ENCODE measurements around the gene CDYL.
"Not testable (repeated sequence)": the region's sequence is repeated elsewhere in the genome, so short reads cannot be mapped to it uniquely, and the experiment has no call there.

CDYL gene

DNA sequence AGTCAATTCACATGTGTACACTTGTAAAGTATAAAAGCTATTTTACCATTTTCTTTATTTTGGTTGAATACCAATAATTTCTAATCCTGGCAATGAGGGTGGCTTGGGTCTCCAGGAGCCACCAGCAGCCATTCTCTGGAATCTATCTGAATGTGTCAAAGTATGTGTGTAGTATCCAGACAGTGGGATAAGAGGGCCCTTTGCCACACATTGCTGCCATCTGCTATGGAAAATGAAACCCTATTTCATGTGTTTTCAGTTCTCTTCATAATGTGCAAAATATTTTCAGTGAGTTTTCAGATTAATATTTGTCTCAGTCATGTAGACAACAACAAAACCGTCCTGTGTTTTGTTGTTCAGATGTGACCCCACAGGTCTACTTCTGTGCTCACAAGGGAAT is 46.3 kb downstream of the CDYL start:
- Histone ChIP-seq H3K27ac (no peak overlapping the region), H3K4me3 (no peak overlapping the region), H3K27me3 (no peaks in the 10 kb centered on the region), H3K36me3 (peaks cover 59% of the 10 kb centered on the region), H4K20me1 (peaks cover 91% of the 10 kb centered on the region), H3K4me2 (no peak overlapping the region), H3K9ac (no peak overlapping the region), H3K9me3 (peaks cover 84% of the 10 kb centered on the region), H3K4me1 (no peaks in the 10 kb centered on the region)
- TF ChIP-seq Cebpa-rat (IDR thresholded peaks at IDR 0.05), result no peak

- Histone ChIP-seq H3K9me3 (peaks cover 74% of the 10 kb centered on the region), H4K20me1 (peaks cover 61% of the 10 kb centered on the region), H3K36me3 (peaks cover 31% of the 10 kb centered on the region), H3K4me1 (no peaks in the 10 kb centered on the region), H3K4me2 (no peak overlapping the region), H3K27ac (no peak overlapping the region), H3K27me3 (no peaks in the 10 kb centered on the region), H3K4me3 (no peak overlapping the region; the same call in 1 of the 2 replicates), H3K9ac (no peak overlapping the region)
- no peak for TF ChIP-seq Cebpa-rat (IDR thresholded peaks at IDR 0.05)
Measured at GRCh38 chr6:4828187-4828698, 52.0 kb downstream of the CDYL start.

DNA sequence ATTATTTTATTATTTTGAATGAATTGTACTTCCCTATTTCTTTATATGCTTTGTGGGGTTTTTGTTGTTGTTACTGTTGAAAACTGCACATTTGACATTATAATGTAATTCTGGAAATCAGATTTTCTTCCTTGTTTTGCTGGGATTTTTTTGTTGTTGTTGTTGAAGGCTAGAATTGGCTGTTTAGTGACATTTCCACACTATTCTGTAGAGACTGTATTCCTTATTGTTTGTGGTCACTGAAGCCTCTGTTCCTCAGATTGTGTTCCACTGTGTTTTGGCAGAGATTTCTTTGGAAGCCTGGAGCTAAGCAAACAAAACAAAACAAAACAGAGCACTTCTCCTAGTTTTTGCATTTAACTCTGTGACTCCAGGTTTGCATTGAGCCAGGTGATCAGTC is 52.9 kb downstream of the CDYL start:
- TF ChIP-seq Cebpa-rat (IDR thresholded peaks at IDR 0.05), result no peak
- H3K36me3 ChIP-seq, result peaks cover 31% of the 10 kb centered on the region
- H3K4me3 ChIP-seq, result no peak overlapping the region
- no peak overlapping the region for H3K9ac ChIP-seq
- no peak overlapping the region for H3K27ac ChIP-seq
- H4K20me1 ChIP-seq, result peaks cover 53% of the 10 kb centered on the region
- H3K9me3 ChIP-seq, result peaks cover 67% of the 10 kb centered on the region
- no peaks in the 10 kb centered on the region for H3K27me3 ChIP-seq
- no peak overlapping the region for H3K4me2 ChIP-seq
- no peaks in the 10 kb centered on the region for H3K4me1 ChIP-seq

- H3K27me3 ChIP-seq, H3K9ac ChIP-seq, H3K4me2 ChIP-seq, H3K27ac ChIP-seq, H3K4me3 ChIP-seq, H3K4me1 ChIP-seq: not testable (repeated sequence)
- Histone ChIP-seq H4K20me1 (peaks cover 38% of the 10 kb centered on the region), H3K9me3 (peaks cover 60% of the 10 kb centered on the region), H3K36me3 (peaks cover 38% of the 10 kb centered on the region)
Measured at GRCh38 chr6:4835540-4835939, 59.3 kb downstream of the CDYL start.

- no peaks in the 10 kb centered on the region for H3K4me1 ChIP-seq
- H3K27ac ChIP-seq, result no peak overlapping the region
- peaks cover 46% of the 10 kb centered on the region for H3K36me3 ChIP-seq
- peaks cover 92% of the 10 kb centered on the region for H3K9me3 ChIP-seq
- H3K27me3 ChIP-seq, result no peaks in the 10 kb centered on the region
- H3K4me3 ChIP-seq, result no peak overlapping the region
- no peak overlapping the region for H3K4me2 ChIP-seq
- H3K9ac ChIP-seq, result no peak overlapping the region
- H4K20me1 ChIP-seq, result peaks cover 58% of the 10 kb centered on the region
- TF ChIP-seq Cebpa-rat (IDR thresholded peaks at IDR 0.05), result no peak
Measured at GRCh38 chr6:4840169-4840568, 64.0 kb downstream of the CDYL start.

- no peaks in the 10 kb centered on the region for H3K4me1 ChIP-seq
- no peak for TF ChIP-seq Cebpa-rat (IDR thresholded peaks at IDR 0.05)
- peaks cover 93% of the 10 kb centered on the region for H3K9me3 ChIP-seq
- H4K20me1 ChIP-seq, result peaks cover 66% of the 10 kb centered on the region
- peaks cover 31% of the 10 kb centered on the region for H3K36me3 ChIP-seq
- H3K4me2 ChIP-seq, result no peak overlapping the region
- H3K9ac ChIP-seq, result no peak overlapping the region
- no peak overlapping the region for H3K27ac ChIP-seq
- H3K4me3 ChIP-seq, result no peak overlapping the region
- H3K27me3 ChIP-seq, result no peaks in the 10 kb centered on the region
Measured at GRCh38 chr6:4844108-4844507, 67.9 kb downstream of the CDYL start.

DNA sequence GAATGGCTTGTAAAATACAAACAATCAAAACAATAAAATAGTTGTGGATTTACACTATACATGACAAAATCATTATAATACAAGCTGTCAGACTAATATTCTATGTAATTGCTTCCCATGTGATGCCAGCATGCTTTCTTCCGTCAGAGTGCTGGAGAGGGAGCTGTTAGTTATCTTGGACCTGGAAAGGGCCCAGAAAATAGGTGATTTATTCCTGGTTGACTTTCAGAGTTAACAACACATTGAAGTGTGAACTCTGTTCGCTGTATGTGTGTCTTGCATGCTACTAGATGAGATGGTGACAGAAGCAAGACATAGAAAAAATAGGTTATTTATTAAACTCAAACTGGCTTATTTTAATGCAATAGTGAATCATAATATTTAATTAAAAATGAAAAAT is 70.2 kb downstream of the CDYL start:
- no peaks in the 10 kb centered on the region for H3K4me1 ChIP-seq
- H3K9ac ChIP-seq, result no peak overlapping the region
- H3K4me2 ChIP-seq, result no peak overlapping the region
- no peak overlapping the region for H3K27ac ChIP-seq
- H3K36me3 ChIP-seq, result peaks cover 28% of the 10 kb centered on the region
- no peaks in the 10 kb centered on the region for H3K27me3 ChIP-seq
- peaks cover 65% of the 10 kb centered on the region for H4K20me1 ChIP-seq
- H3K4me3 ChIP-seq, result no peak overlapping the region
- TF ChIP-seq Cebpa-rat (IDR thresholded peaks at IDR 0.05), result no peak
- H3K9me3 ChIP-seq, result peaks cover 91% of the 10 kb centered on the region

GRCh38 chr6:4848382-4849068 is 72.3 kb downstream of the CDYL start:
- peaks cover 85% of the 10 kb centered on the region for H4K20me1 ChIP-seq
- peaks cover 37% of the 10 kb centered on the region for H3K36me3 ChIP-seq
- no peak overlapping the region for H3K4me3 ChIP-seq
- no peak for TF ChIP-seq Cebpa-rat (IDR thresholded peaks at IDR 0.05)
- H3K27ac ChIP-seq, result no peak overlapping the region
- no peaks in the 10 kb centered on the region for H3K4me1 ChIP-seq
- H3K27me3 ChIP-seq, result no peaks in the 10 kb centered on the region
- H3K9ac ChIP-seq, result no peak overlapping the region
- H3K9me3 ChIP-seq, result peaks cover 96% of the 10 kb centered on the region
- H3K4me2 ChIP-seq, result no peak overlapping the region

GRCh38 chr6:4849226-4850022 is 73.2 kb downstream of the CDYL start:
- no peak for TF ChIP-seq Cebpa-rat (IDR thresholded peaks at IDR 0.05)
- no peak overlapping the region for H3K4me2 ChIP-seq
- H3K27ac ChIP-seq, result no peak overlapping the region
- H3K4me1 ChIP-seq, result no peaks in the 10 kb centered on the region
- H3K4me3 ChIP-seq, result no peak overlapping the region
- H3K36me3 ChIP-seq, result peaks cover 37% of the 10 kb centered on the region
- peaks cover 85% of the 10 kb centered on the region for H4K20me1 ChIP-seq
- H3K27me3 ChIP-seq, result no peaks in the 10 kb centered on the region
- no peak overlapping the region for H3K9ac ChIP-seq
- peaks cover 90% of the 10 kb centered on the region for H3K9me3 ChIP-seq

GRCh38 chr6:4851035-4851434 is 74.8 kb downstream of the CDYL start:
- Histone ChIP-seq H3K4me3 (no peak overlapping the region), H3K36me3 (peaks cover 35% of the 10 kb centered on the region), H3K27ac (no peak overlapping the region), H3K9me3 (peaks cover 74% of the 10 kb centered on the region), H4K20me1 (peaks cover 97% of the 10 kb centered on the region), H3K4me1 (no peaks in the 10 kb centered on the region), H3K9ac (no peak overlapping the region), H3K27me3 (no peaks in the 10 kb centered on the region), H3K4me2 (no peak overlapping the region)
- no peak for TF ChIP-seq Cebpa-rat (IDR thresholded peaks at IDR 0.05)

GRCh38 chr6:4852186-4852585 is 76.0 kb downstream of the CDYL start:
- H3K4me2 ChIP-seq, H3K27me3 ChIP-seq, H3K4me3 ChIP-seq, H3K4me1 ChIP-seq, H3K27ac ChIP-seq, H3K9ac ChIP-seq: not testable (repeated sequence)
- Histone ChIP-seq H3K36me3 (peaks cover 34% of the 10 kb centered on the region), H3K9me3 (peaks cover 62% of the 10 kb centered on the region), H4K20me1 (peaks cover 97% of the 10 kb centered on the region)
